ENCODE measurements around the gene ITGB3BP.
"Not testable (repeated sequence)": the region's sequence is repeated elsewhere in the genome, so short reads cannot be mapped to it uniquely, and the experiment has no call there.

Gene ITGB3BP

GRCh38 chr1:63487336-63488065, 35.5 kb downstream of the ITGB3BP start:
- no peak for DNase-seq (ENCODE audit: low read depth)
- TF ChIP-seq, protein P1, sequence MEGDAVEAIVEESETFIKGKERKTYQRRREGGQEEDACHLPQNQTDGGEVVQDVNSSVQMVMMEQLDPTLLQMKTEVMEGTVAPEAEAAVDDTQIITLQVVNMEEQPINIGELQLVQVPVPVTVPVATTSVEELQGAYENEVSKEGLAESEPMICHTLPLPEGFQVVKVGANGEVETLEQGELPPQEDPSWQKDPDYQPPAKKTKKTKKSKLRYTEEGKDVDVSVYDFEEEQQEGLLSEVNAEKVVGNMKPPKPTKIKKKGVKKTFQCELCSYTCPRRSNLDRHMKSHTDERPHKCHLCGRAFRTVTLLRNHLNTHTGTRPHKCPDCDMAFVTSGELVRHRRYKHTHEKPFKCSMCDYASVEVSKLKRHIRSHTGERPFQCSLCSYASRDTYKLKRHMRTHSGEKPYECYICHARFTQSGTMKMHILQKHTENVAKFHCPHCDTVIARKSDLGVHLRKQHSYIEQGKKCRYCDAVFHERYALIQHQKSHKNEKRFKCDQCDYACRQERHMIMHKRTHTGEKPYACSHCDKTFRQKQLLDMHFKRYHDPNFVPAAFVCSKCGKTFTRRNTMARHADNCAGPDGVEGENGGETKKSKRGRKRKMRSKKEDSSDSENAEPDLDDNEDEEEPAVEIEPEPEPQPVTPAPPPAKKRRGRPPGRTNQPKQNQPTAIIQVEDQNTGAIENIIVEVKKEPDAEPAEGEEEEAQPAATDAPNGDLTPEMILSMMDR (IDR thresholded peaks at IDR 0.05; ENCODE audit: control insufficient read depth, insufficient read depth, low read depth, low read length, missing control alignments): no peak
- H3K4me3 ChIP-seq (ENCODE audit: control insufficient read depth, low read depth, low read length): no peak overlapping the region

GRCh38 chr1:63486629-63487028, 36.4 kb downstream of the ITGB3BP start:
- no peak for DNase-seq (ENCODE audit: low read depth)
- TF ChIP-seq, protein P1 (IDR thresholded peaks at IDR 0.05; ENCODE audit: control insufficient read depth, insufficient read depth, low read depth, low read length, missing control alignments): no peak
- H3K4me3 ChIP-seq (ENCODE audit: control insufficient read depth, low read depth, low read length): no peak overlapping the region

GRCh38 chr1:63480057-63480456, 43.0 kb downstream of the ITGB3BP start:
- H3K4me3 ChIP-seq (ENCODE audit: control insufficient read depth, low read depth, low read length): no peak overlapping the region
- TF ChIP-seq, protein P1 (IDR thresholded peaks at IDR 0.05; ENCODE audit: control insufficient read depth, insufficient read depth, low read depth, low read length, missing control alignments): no peak
- DNase-seq (ENCODE audit: low read depth): no peak

DNA sequence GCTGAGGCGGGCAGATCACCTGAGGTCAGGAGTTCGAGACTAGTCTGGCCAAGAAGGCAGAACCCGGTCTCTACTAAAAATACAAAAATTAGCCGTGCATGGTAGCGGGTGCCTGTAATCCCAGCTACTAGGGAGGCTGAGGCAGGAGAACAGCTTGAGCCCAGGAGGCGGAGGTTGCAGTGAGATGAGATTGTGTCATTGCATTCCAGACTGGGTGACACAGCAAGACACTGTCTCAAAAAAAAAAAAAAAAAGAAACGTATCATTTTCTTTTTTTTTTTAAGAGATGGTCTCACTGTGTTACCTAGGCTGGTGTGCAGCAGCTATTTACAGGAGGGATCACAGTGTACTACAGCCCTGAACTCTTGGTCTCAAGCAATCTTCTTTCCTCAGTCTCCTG, 47.3 kb downstream of the ITGB3BP start:
- H3K4me3 ChIP-seq (ENCODE audit: control insufficient read depth, low read depth, low read length): no peak overlapping the region
- TF ChIP-seq, protein P1 (IDR thresholded peaks at IDR 0.05; ENCODE audit: control insufficient read depth, insufficient read depth, low read depth, low read length, missing control alignments): no peak
- no peak for DNase-seq (ENCODE audit: low read depth)

- not testable (repeated sequence) for H3K4me3 ChIP-seq (ENCODE audit: control insufficient read depth, low read depth, low read length); DNase-seq (ENCODE audit: low read depth)
Observed at GRCh38 chr1:63468683-63469082, 54.3 kb downstream of the ITGB3BP start.

GRCh38 chr1:63466759-63467158, 56.3 kb downstream of the ITGB3BP start:
- no peak overlapping the region for H3K4me3 ChIP-seq (ENCODE audit: control insufficient read depth, low read depth, low read length)
- DNase-seq (ENCODE audit: low read depth): no peak
- TF ChIP-seq, protein P1 (IDR thresholded peaks at IDR 0.05; ENCODE audit: control insufficient read depth, insufficient read depth, low read depth, low read length, missing control alignments): peak; percentile 4

- DNase-seq (ENCODE audit: low read depth): no peak
- TF ChIP-seq, protein P1 (IDR thresholded peaks at IDR 0.05; ENCODE audit: control insufficient read depth, insufficient read depth, low read depth, low read length, missing control alignments): no peak
- no peak overlapping the region for H3K4me3 ChIP-seq (ENCODE audit: control insufficient read depth, low read depth, low read length)
Observed at GRCh38 chr1:63466181-63466580, 56.8 kb downstream of the ITGB3BP start.
